NCI-H1105 treated with DMSO at 0.1 percent for 48 hours (cell line): Measurements from ENCODE around the gene FKBP4.

ENCODE experiments used
- DNase-seq: peaks from one replicate; lab custom pipeline; 2025; lab: John Stamatoyannopoulos, UW

The FKBP4 gene

DNA sequence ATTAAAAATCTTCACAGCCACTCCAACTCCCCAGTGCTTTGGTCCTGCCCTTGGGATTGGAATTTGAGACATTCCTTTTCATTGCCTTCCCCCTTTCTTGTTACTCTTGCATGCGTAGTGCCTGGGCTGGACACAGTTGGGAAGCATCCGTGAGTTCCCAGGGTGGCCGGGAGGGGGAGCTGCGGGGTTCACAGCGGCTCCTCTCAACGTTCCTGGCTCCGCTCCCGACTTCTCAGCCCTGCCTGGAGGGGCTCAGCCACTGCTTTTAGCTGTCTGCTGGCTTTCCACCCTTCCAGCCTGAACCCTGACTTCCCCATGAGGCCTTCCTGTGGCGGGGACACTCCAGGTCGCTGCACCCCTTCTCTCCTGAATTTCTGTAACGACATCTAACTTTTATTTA lies 58.9 kb downstream of the FKBP4 start:
- peak; percentile 72 for DNase-seq
